ENCODE measurements around the gene SGO2.
"Not testable (repeated sequence)": the region's sequence is repeated elsewhere in the genome, so short reads cannot be mapped to it uniquely, and the experiment has no call there.

Gene SGO2

GRCh38 chr2:200603972-200604371, 78.0 kb downstream of the SGO2 start:
- TF ChIP-seq CTCF (conservative IDR thresholded peaks at IDR 0.05; ENCODE audit: control insufficient read depth, insufficient read depth, low read depth, low read length): no peak
- peak; percentile 77 for DNase-seq (ENCODE audit: low read depth)
- no peak overlapping the region for H3K4me3 ChIP-seq (ENCODE audit: control insufficient read depth, low read depth, low read length)

GRCh38 chr2:200604571-200605255, 78.7 kb downstream of the SGO2 start:
- no peak for DNase-seq (ENCODE audit: low read depth)
- no peak for TF ChIP-seq CTCF (conservative IDR thresholded peaks at IDR 0.05; ENCODE audit: control insufficient read depth, insufficient read depth, low read depth, low read length)
- H3K4me3 ChIP-seq (ENCODE audit: control insufficient read depth, low read depth, low read length): no peak overlapping the region

- DNase-seq (ENCODE audit: low read depth): no peak
- no peak for TF ChIP-seq CTCF (conservative IDR thresholded peaks at IDR 0.05; ENCODE audit: control insufficient read depth, insufficient read depth, low read depth, low read length)
- no peak overlapping the region for H3K4me3 ChIP-seq (ENCODE audit: control insufficient read depth, low read depth, low read length)
Observed at GRCh38 chr2:200608341-200609027, 82.5 kb downstream of the SGO2 start.

- peak; percentile 93 for DNase-seq (ENCODE audit: low read depth)
- H3K4me3 ChIP-seq (ENCODE audit: control insufficient read depth, low read depth, low read length): peak overlapping the region; percentile 39
- no peak for TF ChIP-seq CTCF (conservative IDR thresholded peaks at IDR 0.05; ENCODE audit: control insufficient read depth, insufficient read depth, low read depth, low read length)
Observed at GRCh38 chr2:200609028-200609614, 83.1 kb downstream of the SGO2 start.

GRCh38 chr2:200610217-200610616, 84.2 kb downstream of the SGO2 start:
- H3K4me3 ChIP-seq (ENCODE audit: control insufficient read depth, low read depth, low read length); DNase-seq (ENCODE audit: low read depth): not testable (repeated sequence)

- no peak overlapping the region for H3K4me3 ChIP-seq (ENCODE audit: control insufficient read depth, low read depth, low read length)
- no peak for TF ChIP-seq CTCF (conservative IDR thresholded peaks at IDR 0.05; ENCODE audit: control insufficient read depth, insufficient read depth, low read depth, low read length)
- DNase-seq (ENCODE audit: low read depth): no peak
Observed at GRCh38 chr2:200613692-200614091, 87.7 kb downstream of the SGO2 start.

- TF ChIP-seq CTCF (conservative IDR thresholded peaks at IDR 0.05; ENCODE audit: control insufficient read depth, insufficient read depth, low read depth, low read length): no peak
- no peak overlapping the region for H3K4me3 ChIP-seq (ENCODE audit: control insufficient read depth, low read depth, low read length)
- no peak for DNase-seq (ENCODE audit: low read depth)
Observed at GRCh38 chr2:200614249-200614648, 88.2 kb downstream of the SGO2 start.
